ENCODE data around the gene LCN1. TPM values are rescaled to one million over a fixed set of nuclear protein-coding genes. Genes with fewer than 3 reads are reported as not detected.

The LCN1 gene
- total RNA-seq, 1 experiment from 2014 or later, result not detected

- Histone ChIP-seq H4K5ac (ENCODE audit: insufficient read length, low read depth, low read length) (no peak overlapping the region), H2AFZ (ENCODE audit: low read length) (no peak overlapping the region), H3K9ac (ENCODE audit: extremely low read depth, insufficient read length, low read length) (no peak overlapping the region), H3K79me1 (ENCODE audit: insufficient read depth, low read depth, low read length, poor library complexity, severe bottlenecking) (no peaks in the 10 kb centered on the region), H3K4me2 (ENCODE audit: insufficient read depth, insufficient read length, low read length) (no peak overlapping the region), H3K27ac (ENCODE audit: insufficient read length, low read depth, low read length) (no peak overlapping the region), H3K23ac (ENCODE audit: insufficient read length, low read depth, low read length) (no peak overlapping the region), H3K56ac (ENCODE audit: insufficient read length, low read depth, low read length) (no peak overlapping the region), H3K27me3 (ENCODE audit: insufficient read depth, low read length) (no peaks in the 10 kb centered on the region), H3K79me2 (ENCODE audit: insufficient read depth, low read length) (no peaks in the 10 kb centered on the region), H3K4ac (ENCODE audit: low read depth, low read length) (no peak overlapping the region), H3K4me1 (ENCODE audit: insufficient read depth, low read length) (no peaks in the 10 kb centered on the region; the same call in 1 of the 2 replicates), H2AK5ac (ENCODE audit: insufficient read length, low read length) (no peak overlapping the region), H3K9me3 (ENCODE audit: control insufficient read depth, low read depth, low read length) (no peaks in the 10 kb centered on the region), H3K18ac (ENCODE audit: insufficient read length, low read depth, low read length) (no peak overlapping the region), H2BK12ac (ENCODE audit: insufficient read length, low read depth, low read length) (no peak overlapping the region), H4K20me1 (ENCODE audit: control insufficient read depth, insufficient read depth, insufficient read length) (no peaks in the 10 kb centered on the region), H4K8ac (replicated peaks; ENCODE audit: insufficient read length, low read depth, low read length) (no peak overlapping the region), H2BK15ac (ENCODE audit: low read depth, low read length) (no peak overlapping the region), H2BK5ac (ENCODE audit: insufficient read length, low read length) (no peak overlapping the region), H2BK20ac (ENCODE audit: low read depth, low read length, poor library complexity, severe bottlenecking) (no peak overlapping the region), H3K23me2 (ENCODE audit: insufficient read length, low read depth, low read length, poor library complexity, severe bottlenecking) (no peaks in the 10 kb centered on the region), H2BK120ac (ENCODE audit: low read depth, low read length, poor library complexity, severe bottlenecking) (no peak overlapping the region), H4K91ac (ENCODE audit: insufficient read length, low read depth, low read length) (no peak overlapping the region), H3K14ac (ENCODE audit: insufficient read depth, low read length) (no peak overlapping the region), H3T11ph (ENCODE audit: low read length) (no peak overlapping the region)
- TF ChIP-seq, protein P1, sequence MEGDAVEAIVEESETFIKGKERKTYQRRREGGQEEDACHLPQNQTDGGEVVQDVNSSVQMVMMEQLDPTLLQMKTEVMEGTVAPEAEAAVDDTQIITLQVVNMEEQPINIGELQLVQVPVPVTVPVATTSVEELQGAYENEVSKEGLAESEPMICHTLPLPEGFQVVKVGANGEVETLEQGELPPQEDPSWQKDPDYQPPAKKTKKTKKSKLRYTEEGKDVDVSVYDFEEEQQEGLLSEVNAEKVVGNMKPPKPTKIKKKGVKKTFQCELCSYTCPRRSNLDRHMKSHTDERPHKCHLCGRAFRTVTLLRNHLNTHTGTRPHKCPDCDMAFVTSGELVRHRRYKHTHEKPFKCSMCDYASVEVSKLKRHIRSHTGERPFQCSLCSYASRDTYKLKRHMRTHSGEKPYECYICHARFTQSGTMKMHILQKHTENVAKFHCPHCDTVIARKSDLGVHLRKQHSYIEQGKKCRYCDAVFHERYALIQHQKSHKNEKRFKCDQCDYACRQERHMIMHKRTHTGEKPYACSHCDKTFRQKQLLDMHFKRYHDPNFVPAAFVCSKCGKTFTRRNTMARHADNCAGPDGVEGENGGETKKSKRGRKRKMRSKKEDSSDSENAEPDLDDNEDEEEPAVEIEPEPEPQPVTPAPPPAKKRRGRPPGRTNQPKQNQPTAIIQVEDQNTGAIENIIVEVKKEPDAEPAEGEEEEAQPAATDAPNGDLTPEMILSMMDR (conservative IDR thresholded peaks at IDR 0.05), result no peak
- Mint-ChIP-seq H3K27ac (no peak overlapping the region), H3K36me3 (ENCODE audit: insufficient read depth in 1 of 3, low read depth in 3 of 3) (no peaks in the 10 kb centered on the region), H3K4me3 (no peak overlapping the region), H3K9me3 (peaks cover 0 to 5% of the 10 kb centered on the region in 2 experiments; a peak in 2 of 5 replicates), H3K27me3 (ENCODE audit: low read depth) (peaks cover 2% of the 10 kb centered on the region; the same call in 1 of the 2 replicates), H3K4me1 (peaks cover 2 to 5% of the 10 kb centered on the region in 2 experiments; a peak in 1 of 4 replicates)
- no CpG with 5 or more reads among the region's 10 CpGs for WGBS (ENCODE audit: extremely low coverage, insufficient read length, low lambda C conversion rate)
- no peak for DNase-seq
Measured at GRCh38 chr9:135519179-135519971, 1.9 kb upstream of the LCN1 start.
